Panc1 (cell line): ENCODE data around the gene RASGRP3. TPM values are rescaled to one million over a fixed set of nuclear protein-coding genes. Genes with fewer than 3 reads are reported as not detected.

Experiments
- ATAC-seq: fragments of 200-7000 bp; cut with Tn5 transposase; 2 replicates; pipeline ENCODE4 v1.9.1; 2020; ENCODE audit warnings: mild to moderate bottlenecking, moderate library complexity
- BruUV-seq: library from RNA; stranded (reverse); fragments of 400-500 nt; replicated peaks from 2 replicates; lab custom pipeline; 2021; lab: Mats Ljungman, UMichigan
- CTCF ChIA-PET: fragments of 300-600 bp; sonication (Branson Sonifier 250); formaldehyde crosslinking; loops from one replicate; lab custom pipeline; 2022; ENCODE audit warnings: antibody characterized with exemption; lab: Charles Lee
- POLR2A ChIA-PET: fragments of 300-600 bp; sonication (Branson Sonifier 250); formaldehyde crosslinking; loops from one replicate; lab custom pipeline; 2022; ENCODE audit warnings: antibody characterized with exemption; lab: Charles Lee
- DNase-seq: peaks from one replicate; pipeline ENCODE4 v3.0.0-alpha.2; 2010; ENCODE audit warnings: low read depth, low spot score
- H3K27ac ChIP-seq: 2 replicates; pipeline ENCODE4 v1.5.1; 2011; ENCODE audit warnings: mild to moderate bottlenecking, low read length, inconsistent platforms
- H3K27me3 ChIP-seq: fragments of 200-500 bp; sonication (Bioruptor generic); 2 replicates; pipeline ENCODE4 v1.6.0; 2014; ENCODE audit warnings: low read length, inconsistent platforms; ENCODE audit not compliant: control insufficient read depth, insufficient read depth
- H3K36me3 ChIP-seq: fragments of 200-500 bp; sonication (Bioruptor generic); 2 replicates; pipeline ENCODE4 v1.5.1; 2014; ENCODE audit warnings: inconsistent platforms, mild to moderate bottlenecking, low read length, moderate library complexity; ENCODE audit not compliant: control insufficient read depth, insufficient read depth
- H3K4me1 ChIP-seq: 2 replicates; pipeline ENCODE4 v1.5.1; 2011; ENCODE audit warnings: inconsistent platforms, mild to moderate bottlenecking, low read length, moderate library complexity; ENCODE audit not compliant: control insufficient read depth, insufficient read depth
- H3K4me3 ChIP-seq, 2 experiments: 2 replicates each; pipeline ENCODE4 v1.5.1; 2011 to 2012; ENCODE audit warnings: low read depth in 2 of 2, low read length in 2 of 2, mild to moderate bottlenecking in 2 of 2, inconsistent platforms in 1 of 2, moderate library complexity in 1 of 2
- H3K9me3 ChIP-seq: fragments of 200-500 bp; sonication (Bioruptor generic); 2 replicates; pipeline ENCODE4 v1.5.1; 2014; ENCODE audit warnings: low read depth, mild to moderate bottlenecking, inconsistent platforms, low read length, moderate library complexity; ENCODE audit not compliant: control insufficient read depth, insufficient read depth
- CTCF ChIP-seq: fragments of 450-650 bp; IDR thresholded peaks from 2 replicates; pipeline ENCODE4 v1.5.1; 2017; ENCODE audit warnings: mild to moderate bottlenecking
- POLR2AphosphoS5 ChIP-seq: IDR thresholded peaks from 2 replicates; pipeline ENCODE4 v1.6.1; 2012; ENCODE audit warnings: mild to moderate bottlenecking, low read depth, low read length, moderate library complexity
- REST ChIP-seq, 2 experiments: IDR thresholded peaks; 2 replicates each; pipeline ENCODE4 v1.6.1; 2011 to 2012; ENCODE audit warnings: low read depth in 2 of 2, control low read depth in 1 of 2, low read length in 1 of 2, mild to moderate bottlenecking in 1 of 2, moderate library complexity in 1 of 2; ENCODE audit not compliant: insufficient read depth in 1 of 2
- SIN3A ChIP-seq: IDR thresholded peaks from 2 replicates; pipeline ENCODE4 v1.6.1; 2012; ENCODE audit warnings: low read depth, mild to moderate bottlenecking, low read length, moderate library complexity, borderline replicate concordance; ENCODE audit not compliant: insufficient read depth
- TCF7L2 ChIP-seq: IDR thresholded peaks from 2 replicates; pipeline ENCODE4 v1.6.1; 2011; ENCODE audit warnings: mild to moderate bottlenecking, low read depth, low read length, inconsistent platforms
- in situ Hi-C: cut with HindIII; loops from 2 replicates; pipeline ENCODE4 v1.10.0; 2016; ENCODE audit warnings: low sequenced_read_pairs, low pct_unique_long_range_greater_than_20kb
- intact Hi-C: fragments of 100-400 bp; cut with micrococcal nuclease; formaldehyde crosslinking; loops from one replicate; pipeline ENCODE4 v1.10.0; 2022; ENCODE audit not compliant: unreplicated experiment
- total RNA-seq: library from RNA; stranded (reverse); gene quantifications from one replicate; pipeline ENCODE4 v1.2.1, GENCODE V29; 2021; ENCODE audit not compliant: unreplicated experiment

RASGRP3 gene
- total RNA-seq, 1 experiment from 2014 or later = 2.6 TPM

- in situ Hi-C loops = no loop called here
- Histone ChIP-seq H3K27ac (no peak overlapping the region), H3K9me3 (no peaks in the 10 kb centered on the region), H3K36me3 (no peaks in the 10 kb centered on the region), H3K27me3 (0 out of 2 replicates have a peak, but pooled peaks cover 3% of the 10 kb centered on the region), H3K4me3 (no peak overlapping the region), H3K4me1 (no peaks in the 10 kb centered on the region)
- no peak for DNase-seq
- no TSS peak for BruUV-seq
- TF ChIP-seq TCF7L2 (no peak), SIN3A (no peak), REST (IDR thresholded peaks at IDR 0.05; ENCODE audit: insufficient read depth in 1 of 2, low read depth in 2 of 2, low read length in 1 of 2) (no peak), POLR2AphosphoS5 (no peak), CTCF (no peak)
- ATAC-seq = no peak
- intact Hi-C loops = no loop called here
- CTCF ChIA-PET = no interaction called here
- POLR2A ChIA-PET = no interaction called here
These were observed 29.5 kb downstream of the RASGRP3 start for GRCh38 chr2:33505966-33506365.

GRCh38 chr2:33509908-33510585 lies 33.6 kb downstream of the RASGRP3 start:
- Histone ChIP-seq H3K4me1 (no peaks in the 10 kb centered on the region), H3K4me3 (no peak overlapping the region), H3K36me3 (no peaks in the 10 kb centered on the region), H3K27me3 (no peaks in the 10 kb centered on the region), H3K9me3 (no peaks in the 10 kb centered on the region), H3K27ac (no peak overlapping the region)
- no peak for ATAC-seq
- ChIA-PET CTCF (no interaction called here), POLR2A (no interaction called here)
- intact Hi-C loops (no loop called here), in situ Hi-C loops (no loop called here)
- BruUV-seq = no TSS peak
- DNase-seq = no peak
- no peak for TF ChIP-seq REST (IDR thresholded peaks at IDR 0.05; ENCODE audit: insufficient read depth in 1 of 2, low read depth in 2 of 2, low read length in 1 of 2)
- no peak for TF ChIP-seq SIN3A
- TF ChIP-seq TCF7L2 = no peak
- TF ChIP-seq POLR2AphosphoS5 = no peak
